Ectodermal cell (in vitro differentiated cells): Measurements from ENCODE around the gene IQGAP2.
"Not testable (repeated sequence)": the region's sequence is repeated elsewhere in the genome, so short reads cannot be mapped to it uniquely, and the experiment has no call there.

Source experiments
- H3K27ac ChIP-seq: 2 replicates; pipeline ENCODE4 v1.7.0; 2013; ENCODE audit warnings: mild to moderate bottlenecking, low read depth, low read length; ENCODE audit not compliant: insufficient read depth, poor library complexity, severe bottlenecking
- H3K27me3 ChIP-seq: 2 replicates; pipeline ENCODE4 v1.7.0; 2013; ENCODE audit warnings: mild to moderate bottlenecking, low read length; ENCODE audit not compliant: insufficient read depth, control insufficient read depth, poor library complexity, severe bottlenecking
- H3K36me3 ChIP-seq: one replicate; pipeline ENCODE4 v1.7.0; 2013; ENCODE audit warnings: low read length; ENCODE audit not compliant: control insufficient read depth, insufficient read depth
- H3K4me1 ChIP-seq: one replicate; pipeline ENCODE4 v1.7.0; 2013; ENCODE audit warnings: low read length; ENCODE audit not compliant: control insufficient read depth, insufficient read depth
- H3K4me3 ChIP-seq: 2 replicates; pipeline ENCODE4 v1.7.0; 2013; ENCODE audit warnings: low read depth, low read length, control low read depth; ENCODE audit not compliant: insufficient read depth
- H3K9me3 ChIP-seq: 2 replicates; pipeline ENCODE4 v1.7.0; 2013; ENCODE audit warnings: mild to moderate bottlenecking, low read length, moderate library complexity; ENCODE audit not compliant: control insufficient read depth
- WGBS, 2 experiments: methylation state at CpG; one replicate each; pipeline ENCODE4 v1.1.7; 2013; ENCODE audit warnings: missing lambda C conversion rate in 2 of 2; 5-methylcytosine and 5-hydroxymethylcytosine counted together

IQGAP2 gene

GRCh38 chr5:76546497-76547102, 143.5 kb downstream of the IQGAP2 start:
- H3K27ac ChIP-seq, result no peak overlapping the region
- H3K4me1 ChIP-seq, result peaks cover 7% of the 10 kb centered on the region
- H3K4me3 ChIP-seq, result no peak overlapping the region
- H3K9me3 ChIP-seq, result no peaks in the 10 kb centered on the region
- H3K27me3 ChIP-seq, result peaks cover 3% of the 10 kb centered on the region
- H3K36me3 ChIP-seq, result no peaks in the 10 kb centered on the region
- 84 to 89% methylated on average over 8 of the region's 8 CpGs for WGBS, 2 experiments

DNA sequence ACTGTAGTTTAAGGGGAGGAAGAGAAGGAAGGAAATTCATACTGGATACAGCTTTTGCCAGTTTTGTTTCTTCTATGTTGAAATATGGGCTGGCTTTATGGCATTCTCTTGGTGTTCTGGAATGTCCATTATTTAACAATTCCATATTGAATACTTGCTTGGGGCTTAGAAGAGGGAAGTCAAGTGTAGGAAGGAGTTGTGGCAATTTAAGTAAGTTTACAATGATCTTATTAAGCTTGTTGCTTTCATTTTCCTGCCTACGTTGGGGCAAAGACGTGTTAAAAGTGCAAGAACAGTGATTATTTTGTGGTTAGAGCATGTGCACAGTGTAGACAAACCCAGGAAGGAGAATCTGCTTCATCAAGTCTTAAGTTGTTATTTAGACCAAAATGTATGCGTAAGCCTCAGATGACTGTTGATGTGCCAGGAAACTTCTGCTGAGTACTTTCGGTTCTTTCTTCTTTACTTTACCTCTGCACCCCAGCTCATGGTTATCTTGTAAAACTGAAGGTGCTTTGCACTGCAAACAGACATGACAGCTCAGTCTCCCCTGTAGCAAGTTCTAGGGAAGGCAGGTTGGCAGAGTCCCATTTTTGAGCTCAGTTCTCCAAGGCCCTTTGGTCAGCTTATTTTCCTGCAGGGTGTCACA, 144.3 kb downstream of the IQGAP2 start:
- H3K4me1 ChIP-seq, result peaks cover 7% of the 10 kb centered on the region
- no peak overlapping the region for H3K4me3 ChIP-seq
- no peaks in the 10 kb centered on the region for H3K36me3 ChIP-seq
- H3K27ac ChIP-seq, result no peak overlapping the region
- H3K27me3 ChIP-seq, result peaks cover 3% of the 10 kb centered on the region
- no peaks in the 10 kb centered on the region for H3K9me3 ChIP-seq
- 91 to 97% methylated on average over 4 of the region's 4 CpGs for WGBS, 2 experiments

GRCh38 chr5:76547891-76548524, 144.9 kb downstream of the IQGAP2 start:
- H3K27me3 ChIP-seq, result peaks cover 3% of the 10 kb centered on the region

DNA sequence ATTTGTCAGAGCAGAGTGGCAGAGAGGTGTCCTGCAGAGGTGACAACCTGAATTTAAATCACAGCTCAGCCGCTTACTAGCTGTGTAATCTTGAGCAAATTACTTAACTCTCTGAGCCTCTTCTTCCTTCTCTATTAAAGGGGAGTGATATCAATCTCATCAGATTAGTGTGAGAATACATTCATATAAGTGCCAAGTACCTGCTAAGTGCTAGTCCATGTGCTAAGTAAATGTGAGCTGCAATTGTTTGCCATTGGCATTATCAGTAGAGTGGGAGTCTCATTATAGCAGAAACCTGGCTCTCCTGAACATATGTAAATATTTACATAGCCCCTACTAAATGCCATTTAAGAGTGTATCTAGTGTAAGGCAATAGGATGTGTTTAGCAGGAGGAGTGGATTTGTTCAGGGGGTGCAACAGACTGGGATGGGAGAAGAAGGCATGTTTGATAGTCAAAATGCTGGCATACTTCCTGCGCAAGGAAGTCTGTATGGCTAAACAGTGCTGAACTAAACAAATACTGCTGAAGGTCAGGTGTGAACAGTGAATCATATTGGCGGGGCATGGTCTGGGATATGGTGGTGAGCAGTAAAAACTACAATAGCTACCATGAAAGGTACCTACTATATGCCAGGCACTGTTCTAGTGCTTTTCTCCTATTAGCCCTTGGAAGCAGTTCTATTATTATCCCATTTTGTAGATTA, 145.6 kb downstream of the IQGAP2 start:
- H3K4me3 ChIP-seq, result no peak overlapping the region
- H3K4me1 ChIP-seq, result peaks cover 7% of the 10 kb centered on the region
- peaks cover 3% of the 10 kb centered on the region for H3K27me3 ChIP-seq
- H3K36me3 ChIP-seq, result no peaks in the 10 kb centered on the region
- no peak overlapping the region for H3K27ac ChIP-seq
- 79 to 86% methylated on average over 2 to 3 of the region's 3 CpGs for WGBS, 2 experiments
- no peaks in the 10 kb centered on the region for H3K9me3 ChIP-seq

More at GRCh38 chr5:76547891-76548524, 144.9 kb downstream of the IQGAP2 start:
- WGBS, 2 experiments, result 93 to 97% methylated on average over 3 of the region's 3 CpGs
- H3K36me3 ChIP-seq, result no peaks in the 10 kb centered on the region
- H3K9me3 ChIP-seq, result no peaks in the 10 kb centered on the region
- H3K4me1 ChIP-seq, result peaks cover 7% of the 10 kb centered on the region
- H3K27ac ChIP-seq, result no peak overlapping the region
- H3K4me3 ChIP-seq, result no peak overlapping the region

GRCh38 chr5:76550881-76551280, 147.8 kb downstream of the IQGAP2 start:
- H3K27ac ChIP-seq, H3K4me3 ChIP-seq, H3K27me3 ChIP-seq, H3K4me1 ChIP-seq, H3K36me3 ChIP-seq, H3K9me3 ChIP-seq: not testable (repeated sequence)
- 93% methylated on average over 30 to 34 of the region's 34 CpGs for WGBS, 2 experiments

DNA sequence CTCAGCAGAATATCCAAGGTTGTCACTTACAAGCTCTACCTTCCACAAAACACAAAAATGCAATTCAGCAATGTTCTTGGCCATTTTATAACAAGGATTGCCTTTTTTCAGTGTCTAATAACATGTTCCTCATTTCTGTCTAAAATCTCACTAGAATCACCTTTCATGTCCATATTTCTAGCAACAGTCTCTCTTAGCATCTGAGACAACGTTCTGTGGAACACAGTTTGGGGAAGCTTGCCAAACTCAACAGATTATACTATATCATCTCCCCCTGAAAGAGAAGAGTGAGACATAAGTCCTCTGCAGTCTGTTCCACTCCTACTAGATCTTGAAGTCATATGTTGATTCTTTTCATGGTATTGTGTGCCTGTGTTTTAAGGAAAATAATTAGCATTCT, 149.5 kb downstream of the IQGAP2 start:
- Histone ChIP-seq H3K36me3 (no peaks in the 10 kb centered on the region), H3K9me3 (no peaks in the 10 kb centered on the region), H3K4me1 (no peaks in the 10 kb centered on the region), H3K27me3 (peaks cover 3% of the 10 kb centered on the region), H3K27ac (no peak overlapping the region), H3K4me3 (no peak overlapping the region)
- 92 to 100% methylated on average over 1 of the region's 1 CpG for WGBS, 2 experiments

GRCh38 chr5:76553251-76553650, 150.2 kb downstream of the IQGAP2 start:
- Histone ChIP-seq H3K27me3 (peaks cover 3% of the 10 kb centered on the region), H3K9me3 (no peaks in the 10 kb centered on the region), H3K4me1 (no peaks in the 10 kb centered on the region), H3K4me3 (no peak overlapping the region), H3K36me3 (no peaks in the 10 kb centered on the region), H3K27ac (no peak overlapping the region)
- WGBS, 2 experiments, result 92 to 93% methylated on average over 1 to 2 of the region's 2 CpGs

GRCh38 chr5:76555114-76555513, 152.0 kb downstream of the IQGAP2 start:
- Histone ChIP-seq H3K4me3 (no peak overlapping the region), H3K4me1 (no peaks in the 10 kb centered on the region), H3K36me3 (no peaks in the 10 kb centered on the region), H3K27ac (no peak overlapping the region), H3K9me3 (no peaks in the 10 kb centered on the region), H3K27me3 (no peaks in the 10 kb centered on the region)
- WGBS, 2 experiments, result 96 to 97% methylated on average over 3 of the region's 4 CpGs

DNA sequence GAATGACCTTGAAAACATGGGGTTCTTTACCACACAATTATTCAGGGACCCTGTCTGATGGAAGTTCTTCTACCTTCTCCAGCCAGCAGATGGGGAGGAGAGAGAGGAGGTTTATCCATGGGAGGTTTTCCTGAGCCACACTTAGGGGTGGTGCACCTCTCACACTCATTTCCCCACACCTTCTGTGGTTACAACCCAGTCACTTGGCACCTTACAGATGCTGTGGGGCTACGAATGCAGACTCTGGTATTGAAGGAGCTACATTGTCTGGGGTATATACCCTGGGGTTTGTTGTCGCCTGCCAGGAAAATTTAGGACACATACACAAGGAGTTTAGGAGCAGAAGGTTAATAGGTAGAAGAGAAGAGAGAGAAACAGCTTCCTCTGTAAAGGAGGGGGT, 152.6 kb downstream of the IQGAP2 start:
- no peaks in the 10 kb centered on the region for H3K27me3 ChIP-seq
- no peaks in the 10 kb centered on the region for H3K9me3 ChIP-seq
- no peaks in the 10 kb centered on the region for H3K36me3 ChIP-seq
- no peak overlapping the region for H3K4me3 ChIP-seq
- no peak overlapping the region for H3K27ac ChIP-seq
- 96 to 97% methylated on average over 2 of the region's 2 CpGs for WGBS, 2 experiments
- H3K4me1 ChIP-seq, result no peaks in the 10 kb centered on the region
